ENCODE data around the gene IL36RN. TPM values are rescaled to one million over a fixed set of nuclear protein-coding genes. Genes with fewer than 3 reads are reported as not detected.

IL36RN gene
- polyA plus RNA-seq, 1 of the 3 experiments (the other 2 are of a cell fraction), result not detected

DNA sequence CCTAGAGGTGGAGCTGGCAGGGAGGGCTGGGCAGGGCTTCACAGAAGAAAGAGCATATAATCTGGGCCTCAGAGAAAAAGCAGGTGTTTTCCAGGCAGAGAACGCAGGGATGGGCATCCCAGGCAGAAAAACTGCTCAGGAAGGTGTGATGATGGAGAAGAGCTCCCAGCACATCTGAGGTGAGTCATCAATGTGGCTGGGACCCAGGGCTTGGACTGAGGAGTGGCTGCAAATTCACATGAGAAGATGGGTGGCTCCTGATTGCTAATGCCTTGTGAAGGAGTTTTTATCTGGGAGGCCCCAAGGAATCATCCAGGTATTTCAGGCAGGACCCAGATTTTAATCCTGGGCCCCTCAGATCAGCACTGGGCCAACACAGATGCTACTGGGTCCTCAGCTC is 18.9 kb downstream of the IL36RN start:
- TF ChIP-seq TAF1 (IDR thresholded peaks at IDR 0.05; ENCODE audit: borderline replicate concordance, low read depth, low read length) (no peak), GABPA (IDR thresholded peaks at IDR 0.05; ENCODE audit: low read depth) (no peak)
- no peak overlapping the region for H3K9ac ChIP-seq
- no peak overlapping the region for H2AFZ ChIP-seq (ENCODE audit: low read depth)
- no peak overlapping the region for H3K27ac ChIP-seq (ENCODE audit: low read depth in 2 of 2, low read length in 1 of 2)
- no peak for DNase-seq
- H4K20me1 ChIP-seq (ENCODE audit: insufficient read depth), result no peaks in the 10 kb centered on the region
- H3K4me1 ChIP-seq (ENCODE audit: control insufficient read depth in 1 of 2, insufficient read depth in 2 of 2, low read depth in 1 of 2, low read length in 1 of 2), result no peaks in the 10 kb centered on the region
- no peaks in the 10 kb centered on the region; the same call in 1 of the 2 replicates for H3K27me3 ChIP-seq (ENCODE audit: insufficient read depth)
- no peaks in the 10 kb centered on the region for H3K36me3 ChIP-seq (replicated peaks in 1 of 2; ENCODE audit: control insufficient read depth in 1 of 2, insufficient read depth in 2 of 2, low read length in 1 of 2)
- CTCF ChIA-PET, result interaction anchor here (1.1 to 1.4 kb wide), 3 partner anchors 26 to 1033 kb away, joined by 3 read pairs; no protein-coding TSS in a partner anchor
- WGBS (ENCODE audit: low lambda C conversion rate), result 0% methylated on average over 1 of the region's 1 CpG
- H3K4me2 ChIP-seq, result no peak overlapping the region
- POLR2A ChIA-PET, result no interaction called here
- H3K79me2 ChIP-seq (ENCODE audit: insufficient read depth), result no peaks in the 10 kb centered on the region
- H3K9me3 ChIP-seq, result no peaks in the 10 kb centered on the region
- H3K9me2 ChIP-seq, result no peaks in the 10 kb centered on the region
- no peaks in the 10 kb centered on the region for H3F3A ChIP-seq (replicated peaks; ENCODE audit: insufficient read depth)
- no peak overlapping the region for H3K4me3 ChIP-seq (ENCODE audit: low read depth in 2 of 2, low read length in 1 of 2)

DNA sequence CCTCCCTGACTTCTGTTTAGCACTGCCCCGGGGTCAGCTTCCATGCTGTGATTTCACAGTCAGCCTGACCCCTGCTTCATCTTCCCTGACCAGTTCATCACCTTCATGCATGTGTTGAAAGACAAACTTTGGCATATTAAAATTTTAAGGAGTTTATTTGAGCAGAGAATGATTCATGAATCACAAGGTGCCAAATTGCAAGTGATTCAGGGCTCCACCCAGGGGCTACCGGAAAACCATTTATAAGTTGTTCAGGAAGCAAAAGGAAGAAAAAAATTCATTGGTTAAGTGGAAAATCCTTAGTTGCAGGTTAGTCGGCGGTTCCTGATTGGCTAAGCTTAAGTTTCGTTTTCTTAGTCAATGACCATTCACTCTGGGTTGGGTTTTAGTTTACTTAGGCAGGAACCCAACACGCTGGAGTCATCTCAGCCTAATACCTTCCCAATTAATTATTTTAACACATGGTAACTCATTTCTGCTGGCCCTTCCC is 19.4 kb downstream of the IL36RN start:
- no peaks in the 10 kb centered on the region for H3K36me3 ChIP-seq (replicated peaks in 1 of 2; ENCODE audit: control insufficient read depth in 1 of 2, insufficient read depth in 2 of 2, low read length in 1 of 2)
- H4K20me1 ChIP-seq (ENCODE audit: insufficient read depth), result no peaks in the 10 kb centered on the region
- no peak for DNase-seq
- no peak overlapping the region for H2AFZ ChIP-seq (ENCODE audit: low read depth)
- H3K9me3 ChIP-seq, result no peaks in the 10 kb centered on the region
- no peaks in the 10 kb centered on the region for H3K4me1 ChIP-seq (ENCODE audit: control insufficient read depth in 1 of 2, insufficient read depth in 2 of 2, low read depth in 1 of 2, low read length in 1 of 2)
- no peak overlapping the region for H3K4me2 ChIP-seq
- H3K27me3 ChIP-seq (ENCODE audit: insufficient read depth), result no peaks in the 10 kb centered on the region; the same call in 1 of the 2 replicates
- H3K9ac ChIP-seq, result no peak overlapping the region
- no peaks in the 10 kb centered on the region for H3K79me2 ChIP-seq (ENCODE audit: insufficient read depth)
- WGBS (ENCODE audit: low lambda C conversion rate), result 18% methylated on average over 6 of the region's 6 CpGs
- H3K4me3 ChIP-seq (ENCODE audit: low read depth in 2 of 2, low read length in 1 of 2), result no peak overlapping the region
- H3F3A ChIP-seq (replicated peaks; ENCODE audit: insufficient read depth), result no peaks in the 10 kb centered on the region
- H3K9me2 ChIP-seq, result no peaks in the 10 kb centered on the region
- CTCF ChIA-PET, result interaction anchor here (0.7 to 2.5 kb wide), 5 partner anchors 11 to 1032 kb away, joined by 3 to 9 read pairs (median 3); no protein-coding TSS in a partner anchor
- POLR2A ChIA-PET, result no interaction called here
- TF ChIP-seq RAD21 (IDR thresholded peaks at IDR 0.05; ENCODE audit: low read length), result no peak
- TF ChIP-seq, protein P1, sequence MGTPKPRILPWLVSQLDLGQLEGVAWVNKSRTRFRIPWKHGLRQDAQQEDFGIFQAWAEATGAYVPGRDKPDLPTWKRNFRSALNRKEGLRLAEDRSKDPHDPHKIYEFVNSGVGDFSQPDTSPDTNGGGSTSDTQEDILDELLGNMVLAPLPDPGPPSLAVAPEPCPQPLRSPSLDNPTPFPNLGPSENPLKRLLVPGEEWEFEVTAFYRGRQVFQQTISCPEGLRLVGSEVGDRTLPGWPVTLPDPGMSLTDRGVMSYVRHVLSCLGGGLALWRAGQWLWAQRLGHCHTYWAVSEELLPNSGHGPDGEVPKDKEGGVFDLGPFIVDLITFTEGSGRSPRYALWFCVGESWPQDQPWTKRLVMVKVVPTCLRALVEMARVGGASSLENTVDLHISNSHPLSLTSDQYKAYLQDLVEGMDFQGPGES (IDR thresholded peaks at IDR 0.05; ENCODE audit: low read depth, low read length), result no peak
- no peak for TF ChIP-seq MXI1 (IDR thresholded peaks at IDR 0.05; ENCODE audit: low read depth, low read length)
- no peak for TF ChIP-seq FOSL2 (IDR thresholded peaks at IDR 0.05; ENCODE audit: borderline replicate concordance, low read depth)
- TF ChIP-seq RFX5 (IDR thresholded peaks at IDR 0.05; ENCODE audit: low read length), result no peak
- no peak for TF ChIP-seq GATA2 (CRISPR knock-in tag; IDR thresholded peaks at IDR 0.05)
- no peak for TF ChIP-seq FOXM1 (IDR thresholded peaks at IDR 0.05; ENCODE audit: low read depth)
- no peak for TF ChIP-seq POLR2AphosphoS5 (IDR thresholded peaks at IDR 0.05; ENCODE audit: low read depth, low read length)
- no peak for TF ChIP-seq EZH2phosphoT487 (IDR thresholded peaks at IDR 0.05; ENCODE audit: borderline replicate concordance, low read depth)
- no peak for TF ChIP-seq CHD2 (IDR thresholded peaks at IDR 0.05; ENCODE audit: low read length, partially characterized antibody)
- no peak for TF ChIP-seq MAX (IDR thresholded peaks at IDR 0.05; ENCODE audit: low read depth)
- no peak for TF ChIP-seq NRF1 (IDR thresholded peaks at IDR 0.05; ENCODE audit: low read depth, low read length)
- TF ChIP-seq GABPA (IDR thresholded peaks at IDR 0.05; ENCODE audit: low read depth), result no peak
- TF ChIP-seq, protein P2, sequence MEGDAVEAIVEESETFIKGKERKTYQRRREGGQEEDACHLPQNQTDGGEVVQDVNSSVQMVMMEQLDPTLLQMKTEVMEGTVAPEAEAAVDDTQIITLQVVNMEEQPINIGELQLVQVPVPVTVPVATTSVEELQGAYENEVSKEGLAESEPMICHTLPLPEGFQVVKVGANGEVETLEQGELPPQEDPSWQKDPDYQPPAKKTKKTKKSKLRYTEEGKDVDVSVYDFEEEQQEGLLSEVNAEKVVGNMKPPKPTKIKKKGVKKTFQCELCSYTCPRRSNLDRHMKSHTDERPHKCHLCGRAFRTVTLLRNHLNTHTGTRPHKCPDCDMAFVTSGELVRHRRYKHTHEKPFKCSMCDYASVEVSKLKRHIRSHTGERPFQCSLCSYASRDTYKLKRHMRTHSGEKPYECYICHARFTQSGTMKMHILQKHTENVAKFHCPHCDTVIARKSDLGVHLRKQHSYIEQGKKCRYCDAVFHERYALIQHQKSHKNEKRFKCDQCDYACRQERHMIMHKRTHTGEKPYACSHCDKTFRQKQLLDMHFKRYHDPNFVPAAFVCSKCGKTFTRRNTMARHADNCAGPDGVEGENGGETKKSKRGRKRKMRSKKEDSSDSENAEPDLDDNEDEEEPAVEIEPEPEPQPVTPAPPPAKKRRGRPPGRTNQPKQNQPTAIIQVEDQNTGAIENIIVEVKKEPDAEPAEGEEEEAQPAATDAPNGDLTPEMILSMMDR (IDR thresholded peaks at IDR 0.05), result no peak
- TF ChIP-seq RXRA (IDR thresholded peaks at IDR 0.05; ENCODE audit: borderline replicate concordance, low read depth), result no peak
- TF ChIP-seq, protein P3, sequence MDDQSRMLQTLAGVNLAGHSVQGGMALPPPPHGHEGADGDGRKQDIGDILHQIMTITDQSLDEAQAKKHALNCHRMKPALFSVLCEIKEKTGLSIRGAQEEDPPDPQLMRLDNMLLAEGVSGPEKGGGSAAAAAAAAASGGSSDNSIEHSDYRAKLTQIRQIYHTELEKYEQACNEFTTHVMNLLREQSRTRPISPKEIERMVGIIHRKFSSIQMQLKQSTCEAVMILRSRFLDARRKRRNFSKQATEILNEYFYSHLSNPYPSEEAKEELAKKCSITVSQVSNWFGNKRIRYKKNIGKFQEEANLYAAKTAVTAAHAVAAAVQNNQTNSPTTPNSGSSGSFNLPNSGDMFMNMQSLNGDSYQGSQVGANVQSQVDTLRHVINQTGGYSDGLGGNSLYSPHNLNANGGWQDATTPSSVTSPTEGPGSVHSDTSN (IDR thresholded peaks at IDR 0.05), result no peak
- H3K27ac ChIP-seq (ENCODE audit: low read depth in 2 of 2, low read length in 1 of 2), result no peak overlapping the region

Data from SK-N-SH (cell line).